OCI-LY1 (cell line): Measurements from ENCODE around the gene GBP6.
"Not testable (repeated sequence)": the region's sequence is repeated elsewhere in the genome, so short reads cannot be mapped to it uniquely, and the experiment has no call there.

Experiments
- H2AFZ ChIP-seq: fragments of 200-600 bp; sonication (generic), shearing (Covaris generic); 2 replicates; pipeline ENCODE4 v1.6.0; 2014; ENCODE audit warnings: antibody characterized with exemption, mild to moderate bottlenecking, low read length
- H3F3A ChIP-seq: fragments of 200-600 bp; sonication (generic), shearing (Covaris generic); 2 replicates; pipeline ENCODE4 v1.6.0; 2014; ENCODE audit warnings: mild to moderate bottlenecking, antibody characterized with exemption, low read length, moderate library complexity; ENCODE audit not compliant: insufficient read depth
- H3K27ac ChIP-seq: fragments of 200-600 bp; sonication (generic); 2 replicates; pipeline ENCODE4 v1.5.1; 2014; ENCODE audit warnings: low read length, mixed run types, mild to moderate bottlenecking, low read depth; ENCODE audit not compliant: poor library complexity, severe bottlenecking
- H3K27me3 ChIP-seq: fragments of 200-600 bp; sonication (generic); 2 replicates; pipeline ENCODE4 v1.6.0; 2014; ENCODE audit warnings: antibody characterized with exemption, mild to moderate bottlenecking, low read length, moderate library complexity; ENCODE audit not compliant: insufficient read depth
- H3K36me3 ChIP-seq: fragments of 200-600 bp; sonication (generic); 2 replicates; pipeline ENCODE4 v1.6.1; 2014; ENCODE audit warnings: mild to moderate bottlenecking, antibody characterized with exemption, low read length, moderate library complexity, mixed read lengths; ENCODE audit not compliant: insufficient read depth
- H3K4me1 ChIP-seq: fragments of 200-600 bp; sonication (generic); 2 replicates; pipeline ENCODE4 v1.5.1; 2014; ENCODE audit warnings: mild to moderate bottlenecking, low read length, moderate library complexity; ENCODE audit not compliant: insufficient read depth, severe bottlenecking
- H3K4me2 ChIP-seq: fragments of 200-600 bp; sonication (generic), shearing (Covaris generic); 2 replicates; pipeline ENCODE4 v1.6.1; 2014; ENCODE audit warnings: low read length
- H3K4me3 ChIP-seq: fragments of 200-600 bp; sonication (generic); 2 replicates; pipeline ENCODE4 v1.5.1; 2014; ENCODE audit warnings: low read length, low read depth, mild to moderate bottlenecking, mixed read lengths; ENCODE audit not compliant: poor library complexity, severe bottlenecking
- H3K79me2 ChIP-seq: fragments of 200-600 bp; shearing (Covaris generic); 2 replicates; pipeline ENCODE4 v1.6.1; 2016; ENCODE audit warnings: mixed run types, low read length, mixed read lengths; ENCODE audit not compliant: insufficient read depth
- H3K9ac ChIP-seq: fragments of 200-600 bp; sonication (generic), shearing (Covaris generic); 2 replicates; pipeline ENCODE4 v1.6.1; 2014; ENCODE audit warnings: mild to moderate bottlenecking, low read length, mixed read lengths
- H3K9me2 ChIP-seq: fragments of 200-600 bp; sonication (generic), shearing (Covaris generic); 2 replicates; pipeline ENCODE4 v1.6.1; 2014; ENCODE audit warnings: low read depth, mild to moderate bottlenecking, low read length, mixed read lengths
- H3K9me3 ChIP-seq: fragments of 200-600 bp; shearing (Covaris generic); 2 replicates; pipeline ENCODE4 v1.6.1; 2014; ENCODE audit warnings: low read length, mixed read lengths
- H4K20me1 ChIP-seq: fragments of 200-600 bp; sonication (generic), shearing (Covaris generic); 2 replicates; pipeline ENCODE4 v1.6.0; 2016; ENCODE audit warnings: mild to moderate bottlenecking, low read length; ENCODE audit not compliant: insufficient read depth
- CTCF ChIP-seq: fragments of 200-600 bp; sonication (generic), shearing (Covaris generic); IDR thresholded peaks from 2 replicates; pipeline ENCODE4 v1.5.1; 2017; ENCODE audit warnings: mild to moderate bottlenecking, antibody characterized with exemption, low read length, moderate library complexity, mixed read lengths
- EZH2 ChIP-seq: fragments of 200-600 bp; sonication (generic), shearing (Covaris generic); IDR thresholded peaks from 2 replicates; pipeline ENCODE4 v1.8.0; 2017; ENCODE audit warnings: borderline replicate concordance, mixed run types, mild to moderate bottlenecking, antibody characterized with exemption, low read length, moderate library complexity, mixed read lengths

GBP6 gene

GRCh38 chr1:89339039-89339438 is 24.8 kb upstream of the GBP6 start:
- Histone ChIP-seq H4K20me1 (no peaks in the 10 kb centered on the region), H3K36me3 (no peaks in the 10 kb centered on the region), H3K4me2 (no peak overlapping the region), H3K79me2 (no peaks in the 10 kb centered on the region), H2AFZ (no peak overlapping the region), H3K4me3 (no peak overlapping the region), H3K9ac (no peak overlapping the region), H3K9me2 (no peaks in the 10 kb centered on the region), H3F3A (no peaks in the 10 kb centered on the region), H3K9me3 (no peaks in the 10 kb centered on the region), H3K27ac (no peak overlapping the region), H3K4me1 (no peaks in the 10 kb centered on the region), H3K27me3 (no peaks in the 10 kb centered on the region)
- TF ChIP-seq EZH2 (no peak), CTCF (no peak)

- H2AFZ ChIP-seq, H3K4me1 ChIP-seq, H3K4me2 ChIP-seq, H3K79me2 ChIP-seq, H3K36me3 ChIP-seq, H3F3A ChIP-seq, H3K9me2 ChIP-seq, H3K9ac ChIP-seq, H4K20me1 ChIP-seq, H3K9me3 ChIP-seq, H3K27me3 ChIP-seq, H3K4me3 ChIP-seq, H3K27ac ChIP-seq: not testable (repeated sequence)
Observed at GRCh38 chr1:89345479-89345878, 18.4 kb upstream of the GBP6 start.

GRCh38 chr1:89347296-89347695 is 16.6 kb upstream of the GBP6 start:
- Histone ChIP-seq H3K9ac (no peak overlapping the region), H3K4me1 (no peaks in the 10 kb centered on the region), H3F3A (no peaks in the 10 kb centered on the region), H4K20me1 (no peaks in the 10 kb centered on the region), H3K9me2 (no peaks in the 10 kb centered on the region), H3K9me3 (no peaks in the 10 kb centered on the region), H3K4me2 (no peak overlapping the region), H3K27ac (no peak overlapping the region), H3K4me3 (no peak overlapping the region), H2AFZ (no peak overlapping the region), H3K79me2 (no peaks in the 10 kb centered on the region), H3K27me3 (no peaks in the 10 kb centered on the region), H3K36me3 (no peaks in the 10 kb centered on the region)
- TF ChIP-seq CTCF (no peak), EZH2 (no peak)

- Histone ChIP-seq H3K27me3 (no peaks in the 10 kb centered on the region), H3K4me1 (no peaks in the 10 kb centered on the region), H2AFZ (no peak overlapping the region), H3K9me2 (no peaks in the 10 kb centered on the region), H3F3A (no peaks in the 10 kb centered on the region), H3K4me3 (no peak overlapping the region), H3K9me3 (no peaks in the 10 kb centered on the region), H4K20me1 (no peaks in the 10 kb centered on the region), H3K27ac (no peak overlapping the region), H3K9ac (no peak overlapping the region), H3K36me3 (no peaks in the 10 kb centered on the region), H3K79me2 (no peaks in the 10 kb centered on the region), H3K4me2 (no peak overlapping the region)
- no peak for TF ChIP-seq CTCF
- no peak for TF ChIP-seq EZH2
Observed at GRCh38 chr1:89350298-89350697, 13.6 kb upstream of the GBP6 start.
